Right atrium auricular region (tissue), 2 donors: Measurements from ENCODE around the gene JUNB. TPM values are rescaled to one million over a fixed set of nuclear protein-coding genes. Genes with fewer than 3 reads are reported as not detected.

Experiments
- DNase-seq: peaks from one replicate; pipeline ENCODE4 v3.0.0-alpha.2; 2019; ENCODE audit warnings: low spot score
- H3K27ac ChIP-seq, 2 donors: fragments of 200-600 bp; sonication (generic); 1 replicate in 1 of 2; 2 replicates in 1 of 2; pipeline ENCODE4 v1.5.1; 2016 to 2019
- H3K27me3 ChIP-seq, 2 donors: fragments of 200-600 bp; sonication (generic); one replicate each; pipeline versions ENCODE4 v1.5.1 to v1.6.0; 2017 to 2019
- H3K36me3 ChIP-seq: fragments of 200-600 bp; sonication (generic); one replicate; pipeline ENCODE4 v1.5.1; 2016
- H3K4me1 ChIP-seq, 2 donors: fragments of 200-600 bp; sonication (generic); one replicate each; pipeline versions ENCODE4 v1.5.1 to v1.6.0; 2017 to 2019
- H3K4me3 ChIP-seq, 2 donors: fragments of 200-600 bp; sonication (generic); 1 replicate in 1 of 2; 2 replicates in 1 of 2; pipeline ENCODE4 v1.5.1; 2017 to 2019; ENCODE audit warnings: mild to moderate bottlenecking in 1 of 2, moderate library complexity in 1 of 2
- H3K9me3 ChIP-seq, 2 donors: fragments of 200-600 bp; sonication (generic); one replicate each; pipeline ENCODE4 v1.5.1; 2019
- CTCF ChIP-seq, 2 donors: fragments of 200-600 bp; sonication (generic); IDR thresholded peaks; one replicate each; pipeline ENCODE4 v1.5.1; 2019; ENCODE audit warnings: antibody characterized with exemption in 2 of 2
- total RNA-seq, 2 donors: library from RNA; depleted of rRNA; stranded (reverse); fragments of >200 nt; gene quantifications; one replicate each; pipeline ENCODE4 v1.1.0, GENCODE V29; 2016

Gene JUNB
- total RNA-seq, 2 donors from 2014 or later = 321 to 506 TPM

- Histone ChIP-seq H3K27me3 (no peaks in the 10 kb centered on the region), H3K4me3 (peak overlapping the region; percentile 82 to 88), H3K27ac (peak overlapping the region; percentile 96 to 99), H3K9me3 (no peaks in the 10 kb centered on the region), H3K4me1 (peaks cover 0 to 53% of the 10 kb centered on the region in 2 donors), H3K36me3 (peaks cover 9% of the 10 kb centered on the region)
- TF ChIP-seq CTCF (IDR thresholded peaks at IDR 0.05) = no peak
- peak; percentile 53 for DNase-seq
Measured at GRCh38 chr19:12790628-12791344, 500 bp upstream of the JUNB start.

- no peak for TF ChIP-seq CTCF (IDR thresholded peaks at IDR 0.05)
- H3K27me3 ChIP-seq = no peaks in the 10 kb centered on the region
- H3K9me3 ChIP-seq = no peaks in the 10 kb centered on the region
- peak overlapping the region; percentile 96 to 99 for H3K27ac ChIP-seq
- H3K36me3 ChIP-seq = peaks cover 9% of the 10 kb centered on the region
- no peak for DNase-seq
- H3K4me3 ChIP-seq = peak overlapping the region; percentile 82 to 88
- peaks cover 0 to 45% of the 10 kb centered on the region in 2 donors for H3K4me1 ChIP-seq
Measured at GRCh38 chr19:12792051-12792852, 966 bp downstream of the JUNB start.

GRCh38 chr19:12792853-12793289 lies 1.6 kb downstream of the JUNB start:
- H3K9me3 ChIP-seq = no peaks in the 10 kb centered on the region
- H3K4me1 ChIP-seq = peaks cover 0 to 39% of the 10 kb centered on the region in 2 donors
- H3K4me3 ChIP-seq = peak overlapping the region; percentile 82 to 88
- peaks cover 9% of the 10 kb centered on the region for H3K36me3 ChIP-seq
- no peaks in the 10 kb centered on the region for H3K27me3 ChIP-seq
- TF ChIP-seq CTCF (IDR thresholded peaks at IDR 0.05) = no peak
- no peak for DNase-seq
- H3K27ac ChIP-seq = peak overlapping the region; percentile 96 to 99

- peak in 1 of 2 donors; percentile 29 for TF ChIP-seq CTCF (IDR thresholded peaks at IDR 0.05)
- no peaks in the 10 kb centered on the region for H3K9me3 ChIP-seq
- peak; percentile 93 for DNase-seq
- peaks cover 0 to 32% of the 10 kb centered on the region in 2 donors for H3K4me1 ChIP-seq
- H3K4me3 ChIP-seq = peak overlapping the region; percentile 82 to 88
- peaks cover 9% of the 10 kb centered on the region for H3K36me3 ChIP-seq
- no peaks in the 10 kb centered on the region for H3K27me3 ChIP-seq
- H3K27ac ChIP-seq = peak overlapping the region; percentile 96 to 99
Measured at GRCh38 chr19:12793290-12794195, 2.3 kb downstream of the JUNB start.

- Histone ChIP-seq H3K36me3 (peaks cover 17% of the 10 kb centered on the region), H3K27ac (peak overlapping the region; percentile 96 to 99), H3K4me3 (peak overlapping the region; percentile 82 to 88), H3K9me3 (no peaks in the 10 kb centered on the region), H3K27me3 (no peaks in the 10 kb centered on the region), H3K4me1 (peaks cover 0 to 24% of the 10 kb centered on the region in 2 donors)
- no peak for DNase-seq
- TF ChIP-seq CTCF (IDR thresholded peaks at IDR 0.05) = no peak
Measured at GRCh38 chr19:12794196-12794941, 3.1 kb downstream of the JUNB start.
